Body of pancreas (tissue), 4 donors: Measurements from ENCODE around the gene HMCN2. TPM values are rescaled to one million over a fixed set of nuclear protein-coding genes. Genes with fewer than 3 reads are reported as not detected.

Source experiments
- ATAC-seq: fragments of 150-250 bp; one replicate; pipeline ENCODE4 v1.9.1; 2016
- DNase-seq, 4 donors: peaks; one replicate each; pipeline ENCODE4 v3.0.0-alpha.2; 2019
- H3K27ac ChIP-seq, 4 donors: fragments of 200-600 bp; sonication (generic); 1 replicate in 3 of 4; 2 replicates in 1 of 4; pipeline versions ENCODE4 v1.5.1 to v1.6.1; 2016 to 2019; ENCODE audit warnings: mild to moderate bottlenecking in 1 of 4, mixed read lengths in 1 of 4, moderate library complexity in 1 of 4
- H3K27me3 ChIP-seq, 2 donors: fragments of 200-600 bp; sonication (generic); one replicate each; pipeline ENCODE4 v1.6.0; 2016; ENCODE audit warnings: mild to moderate bottlenecking in 1 of 2
- H3K36me3 ChIP-seq, 2 donors: fragments of 200-600 bp; sonication (generic); replicated peaks in 1 of 2; 2 replicates each; pipeline ENCODE4 v1.5.1; 2016; ENCODE audit warnings: low read depth in 2 of 2; ENCODE audit not compliant: insufficient read depth in 1 of 2
- H3K4me1 ChIP-seq: fragments of 200-600 bp; sonication (generic); one replicate; pipeline ENCODE4 v1.6.0; 2016
- H3K4me3 ChIP-seq, 2 donors: fragments of 200-600 bp; sonication (generic); 1 replicate in 1 of 2; 2 replicates in 1 of 2; pipeline ENCODE4 v1.5.1; 2016 to 2019
- H3K9me3 ChIP-seq, 3 donors: fragments of 200-600 bp; sonication (generic); 1 replicate in 2 of 3; 2 replicates in 1 of 3; pipeline ENCODE4 v1.5.1; 2016
- CTCF ChIP-seq, 7 experiments: fragments of 450-650 bp in 4 of 7; fragments of 200-600 bp in 3 of 7; sonication (generic) in 3 of 7; IDR thresholded peaks; one replicate each; pipeline ENCODE4 v1.5.1; 2016 to 2019; ENCODE audit warnings: antibody characterized with exemption in 7 of 7
- POLR2A ChIP-seq, 3 donors: fragments of 450-650 bp; IDR thresholded peaks; one replicate each; pipeline ENCODE4 v1.6.1; 2016; ENCODE audit warnings: antibody characterized with exemption in 3 of 3, mild to moderate bottlenecking in 2 of 3
- WGBS, 2 donors: methylation state at CpG; one replicate each; pipeline ENCODE4 v1.1.5; 2017; 5-methylcytosine and 5-hydroxymethylcytosine counted together
- intact Hi-C: fragments of 100-400 bp; cut with DNase I; formaldehyde crosslinking; loops from one replicate; pipeline ENCODE4 v1.15.1; 2023
- total RNA-seq, 2 donors: library from RNA; depleted of rRNA; stranded (reverse); fragments of >200 nt; gene quantifications; one replicate each; pipeline ENCODE4 v1.1.0, GENCODE V29; 2016

The HMCN2 gene
- total RNA-seq, 2 donors from 2014 or later = 0.78 to 3.6 TPM

- no peak for ATAC-seq
- no peaks in the 10 kb centered on the region for H3K9me3 ChIP-seq
- DNase-seq = no peak
- H3K4me3 ChIP-seq = no peak overlapping the region
- no peak for TF ChIP-seq POLR2A (IDR thresholded peaks at IDR 0.05)
- TF ChIP-seq CTCF (IDR thresholded peaks at IDR 0.05) = no peak
- intact Hi-C loops = no loop called here
- no peak overlapping the region for H3K27ac ChIP-seq
- no peaks in the 10 kb centered on the region for H3K36me3 ChIP-seq
- no peaks in the 10 kb centered on the region for H3K4me1 ChIP-seq
- 66 to 69% methylated on average over 10 to 13 of the region's 16 CpGs for WGBS, 2 donors
- no peaks in the 10 kb centered on the region for H3K27me3 ChIP-seq
Measured at GRCh38 chr9:130393681-130394071, 128.1 kb downstream of the HMCN2 start.

- 76 to 84% methylated on average over 5 to 11 of the region's 11 CpGs for WGBS, 2 donors
- TF ChIP-seq POLR2A (IDR thresholded peaks at IDR 0.05) (no peak), CTCF (IDR thresholded peaks at IDR 0.05) (no peak)
- no peaks in the 10 kb centered on the region for H3K36me3 ChIP-seq
Measured at GRCh38 chr9:130394320-130394719, 128.8 kb downstream of the HMCN2 start.

GRCh38 chr9:130394814-130395470 is 129.4 kb downstream of the HMCN2 start:
- Histone ChIP-seq H3K4me1 (no peaks in the 10 kb centered on the region), H3K27me3 (no peaks in the 10 kb centered on the region), H3K4me3 (no peak overlapping the region), H3K27ac (no peak overlapping the region), H3K36me3 (no peaks in the 10 kb centered on the region), H3K9me3 (no peaks in the 10 kb centered on the region)
- WGBS, 2 donors = 80 to 86% methylated on average over 17 to 23 of the region's 23 CpGs
- ATAC-seq (no peak), DNase-seq (no peak)
- intact Hi-C loops = no loop called here
- no peak for TF ChIP-seq CTCF (IDR thresholded peaks at IDR 0.05)
- no peak for TF ChIP-seq POLR2A (IDR thresholded peaks at IDR 0.05)

More at GRCh38 chr9:130394320-130394719, 128.8 kb downstream of the HMCN2 start:
- ATAC-seq (no peak), DNase-seq (no peak)
- no peak overlapping the region for H3K4me3 ChIP-seq
- H3K27ac ChIP-seq = no peak overlapping the region
- intact Hi-C loops = no loop called here
- H3K4me1 ChIP-seq = no peaks in the 10 kb centered on the region
- H3K9me3 ChIP-seq = no peaks in the 10 kb centered on the region
- H3K27me3 ChIP-seq = no peaks in the 10 kb centered on the region

- intact Hi-C loops = no loop called here
- TF ChIP-seq CTCF (IDR thresholded peaks at IDR 0.05) (no peak), POLR2A (IDR thresholded peaks at IDR 0.05) (no peak)
- ATAC-seq (no peak), DNase-seq (no peak)
- Histone ChIP-seq H3K27me3 (no peaks in the 10 kb centered on the region), H3K36me3 (no peaks in the 10 kb centered on the region), H3K4me3 (no peak overlapping the region), H3K9me3 (no peaks in the 10 kb centered on the region), H3K27ac (no peak overlapping the region), H3K4me1 (no peaks in the 10 kb centered on the region)
- 67 to 82% methylated on average over 7 to 19 of the region's 26 CpGs for WGBS, 2 donors
Measured at GRCh38 chr9:130395810-130396435, 130.4 kb downstream of the HMCN2 start.

GRCh38 chr9:130396581-130396980 is 131.0 kb downstream of the HMCN2 start:
- ATAC-seq = no peak
- WGBS, 2 donors = 87 to 93% methylated on average over 4 of the region's 4 CpGs

More at GRCh38 chr9:130396581-130396980, 131.0 kb downstream of the HMCN2 start:
- Histone ChIP-seq H3K4me1 (no peaks in the 10 kb centered on the region), H3K27ac (no peak overlapping the region), H3K36me3 (no peaks in the 10 kb centered on the region), H3K4me3 (no peak overlapping the region), H3K27me3 (no peaks in the 10 kb centered on the region), H3K9me3 (no peaks in the 10 kb centered on the region)
- no peak for TF ChIP-seq CTCF (IDR thresholded peaks at IDR 0.05)
- no peak for TF ChIP-seq POLR2A (IDR thresholded peaks at IDR 0.05)
- no peak for DNase-seq
- intact Hi-C loops = no loop called here
